ENCODE measurements around the gene LHB.

The LHB gene

GRCh38 chr19:49009828-49010227 lies 7.1 kb downstream of the LHB start:
- DNase-seq = no peak

DNA sequence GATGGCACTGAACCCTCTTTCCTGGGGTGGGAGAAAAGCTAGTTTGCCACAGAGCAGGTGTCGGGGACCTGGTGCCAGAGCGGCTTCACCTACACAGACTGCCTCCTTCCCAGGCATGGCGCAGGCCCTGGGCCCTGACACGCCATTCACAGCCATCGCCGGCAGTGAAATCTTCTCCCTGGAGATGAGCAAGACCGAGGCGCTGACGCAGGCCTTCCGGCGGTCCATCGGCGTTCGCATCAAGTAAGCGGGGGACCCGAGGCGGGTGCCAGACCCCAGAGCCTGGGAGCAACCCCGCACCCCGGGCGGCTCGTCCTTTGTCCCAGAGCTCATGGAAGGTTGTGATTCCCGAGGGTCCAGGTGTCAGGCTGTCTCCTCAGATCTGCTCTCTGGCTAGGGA lies 10.0 kb downstream of the LHB start:
- DNase-seq = no peak

GRCh38 chr19:49004964-49005614 lies 11.8 kb downstream of the LHB start:
- no peak for DNase-seq

- DNase-seq = no peak
These were observed 12.8 kb downstream of the LHB start for GRCh38 chr19:49004133-49004532.

DNA sequence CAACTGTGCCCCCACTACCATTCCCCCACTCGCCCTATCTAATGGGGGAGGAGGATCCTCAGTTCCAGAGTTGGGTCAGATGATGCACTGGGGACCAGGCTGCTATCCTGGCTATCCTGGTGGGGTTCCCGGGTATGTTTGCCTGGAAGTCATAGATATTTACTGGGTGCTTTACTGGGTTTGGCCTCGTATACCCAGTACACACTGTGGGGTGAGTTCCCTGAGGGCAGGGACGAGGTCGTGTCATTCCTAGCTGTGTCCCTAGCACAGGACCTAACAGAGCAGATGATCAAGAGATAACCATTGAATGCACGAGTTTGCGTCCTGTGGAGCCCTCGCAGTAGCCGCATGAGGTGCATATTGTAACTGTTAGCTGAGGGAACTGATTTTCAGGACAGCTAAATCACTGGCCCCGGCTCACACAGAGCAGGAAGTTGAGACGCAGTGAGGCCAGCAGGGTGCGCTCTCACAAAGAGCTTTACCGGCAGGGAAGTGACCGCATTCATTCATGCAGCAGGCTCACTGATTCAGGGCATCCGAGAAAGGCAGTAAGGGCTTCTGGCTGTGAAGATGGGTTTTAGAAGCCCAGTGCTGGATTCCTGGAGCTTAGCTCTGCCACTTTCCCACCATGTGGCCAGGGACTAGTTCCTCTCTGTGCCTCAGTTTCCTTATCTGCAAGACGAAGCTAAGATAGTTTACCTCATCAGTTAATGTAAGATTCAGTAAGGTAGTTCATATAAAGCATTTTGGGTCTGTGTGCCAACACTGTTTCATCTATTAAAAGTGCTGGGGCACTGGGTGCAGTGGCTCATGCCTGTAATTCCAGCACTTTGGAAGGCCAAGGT lies 17.2 kb downstream of the LHB start:
- no peak for DNase-seq

GRCh38 chr19:48997972-48998371 lies 18.9 kb downstream of the LHB start:
- DNase-seq = no peak

DNA sequence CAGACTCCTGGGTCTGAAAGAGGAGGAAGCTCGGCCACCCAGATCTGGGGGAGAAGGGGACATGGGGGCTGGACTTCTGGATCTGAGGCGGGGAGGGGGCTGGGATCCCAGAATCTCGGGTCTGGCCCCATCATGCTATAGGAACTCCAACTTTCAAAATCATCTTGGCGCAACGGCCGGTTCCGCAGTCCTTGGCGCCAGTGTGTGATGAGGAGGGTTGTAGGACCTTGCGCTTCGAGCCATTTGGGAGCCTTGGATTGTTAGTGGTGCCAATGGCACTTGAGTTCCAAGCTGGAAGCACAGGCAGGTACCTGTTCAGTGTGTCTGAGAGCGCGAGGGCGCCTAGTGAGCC lies 22.9 kb downstream of the LHB start:
- DNase-seq = no peak

DNA sequence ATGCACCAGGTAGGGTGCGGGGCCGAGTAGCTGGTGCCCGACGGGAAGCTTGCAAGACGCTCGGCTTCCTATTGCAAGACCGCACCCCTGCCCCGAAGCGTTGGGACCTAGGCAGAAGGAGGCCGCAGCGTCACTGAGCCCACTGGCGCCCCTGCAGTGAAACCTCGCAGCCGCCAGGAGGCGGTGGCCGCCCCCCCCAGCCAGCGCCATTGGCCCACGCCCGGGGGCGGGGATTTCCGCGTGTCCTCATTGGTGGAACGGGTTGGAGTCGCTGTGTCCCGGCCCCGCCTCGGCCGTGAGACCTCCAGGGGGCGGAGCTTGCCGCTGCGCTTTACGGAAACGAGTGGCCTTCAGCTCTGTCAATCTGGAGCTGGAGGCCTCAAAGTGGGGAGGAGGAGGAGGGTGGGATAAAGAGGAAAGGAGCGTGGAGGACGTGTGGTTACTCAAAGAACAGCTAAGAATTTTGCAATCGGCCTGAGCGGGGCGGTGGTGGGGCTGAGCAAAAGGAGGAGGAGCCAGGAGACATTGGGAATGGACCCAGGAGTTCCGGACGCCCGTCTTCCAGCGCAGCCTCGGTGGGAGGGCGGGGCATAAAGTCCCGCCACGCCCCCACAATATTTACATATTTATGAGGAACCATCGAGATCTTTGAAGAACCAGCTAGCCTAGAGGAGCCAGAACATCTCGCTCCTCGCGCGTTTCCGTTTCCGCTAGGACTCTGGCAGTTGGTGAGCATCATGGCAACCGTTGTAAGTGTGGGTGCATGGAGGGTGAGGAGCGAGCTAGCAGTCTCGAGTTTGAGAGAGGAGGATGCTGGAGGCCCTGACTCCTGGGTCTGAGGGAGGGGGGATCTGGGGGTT lies 23.5 kb downstream of the LHB start, which contains the start of the genes GYS1 and RUVBL2:
GYS1 (minus strand) TSS at position 135 of the 860 bp plus-strand sequence. CDS start 197 bp downstream, outside the sequence.
RUVBL2 (plus strand) TSS at position 713 of the 860 bp plus-strand sequence; CDS start at position 738, 25 bp downstream.
- peak; percentile 100 for DNase-seq

DNA sequence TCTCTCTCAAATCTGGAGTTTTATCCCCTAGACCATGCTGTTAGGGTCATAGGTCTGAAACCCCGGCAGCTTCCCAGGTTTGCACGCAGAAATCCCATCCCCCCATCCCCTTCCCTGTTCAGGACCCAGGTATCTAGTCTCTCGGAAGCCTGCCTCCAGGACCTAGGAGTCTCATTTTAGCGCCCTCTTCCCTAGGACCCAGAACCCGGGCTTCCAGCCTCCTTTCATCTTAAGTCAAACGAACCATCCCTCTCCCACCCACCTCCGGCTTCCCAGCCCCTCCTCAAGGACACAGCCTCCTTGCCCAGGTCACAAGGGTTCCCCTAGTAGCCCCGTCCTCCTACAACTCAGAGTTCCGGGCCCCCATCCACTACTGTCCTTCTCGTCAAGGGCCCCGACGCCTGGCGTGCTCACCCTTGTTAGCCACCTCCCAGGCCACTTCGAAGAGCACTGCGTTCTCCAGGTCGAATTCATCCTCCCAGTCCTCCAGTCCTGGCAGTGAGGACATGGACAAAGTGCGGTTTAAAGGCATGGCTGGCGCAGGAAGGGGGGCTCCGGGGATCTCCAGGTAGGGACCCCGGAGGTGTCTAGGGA lies 24.2 kb downstream of the LHB start:
- no peak for DNase-seq

GRCh38 chr19:48991873-48992580 lies 24.9 kb downstream of the LHB start:
- peak; percentile 75 for DNase-seq

GRCh38 chr19:48991011-48991609 lies 25.8 kb downstream of the LHB start:
- no peak for DNase-seq

DNA sequence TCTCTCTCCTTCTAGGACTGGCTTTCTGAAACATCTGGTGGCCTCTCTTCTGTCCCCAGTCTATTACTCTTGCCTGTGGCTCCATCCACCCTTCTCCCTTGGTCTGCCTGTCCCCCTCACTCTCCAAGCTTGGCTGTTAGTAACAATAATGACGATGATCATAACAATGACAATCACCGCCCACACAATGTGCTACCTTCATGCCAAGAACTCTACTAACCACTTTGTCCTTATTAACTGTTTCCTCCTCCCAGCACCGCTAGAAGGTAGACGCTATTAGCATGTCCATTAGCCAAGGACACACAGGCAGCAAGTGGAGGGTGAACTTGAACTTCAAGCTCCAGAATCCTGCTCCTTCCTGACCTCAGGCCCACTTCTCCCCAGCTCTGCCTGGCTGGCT lies 26.5 kb downstream of the LHB start:
- no peak for DNase-seq

- DNase-seq = peak; percentile 72
These were observed 27.1 kb downstream of the LHB start for GRCh38 chr19:48989701-48990291.

- DNase-seq = no peak
These were observed 28.0 kb downstream of the LHB start for GRCh38 chr19:48988860-48989259.

DNA sequence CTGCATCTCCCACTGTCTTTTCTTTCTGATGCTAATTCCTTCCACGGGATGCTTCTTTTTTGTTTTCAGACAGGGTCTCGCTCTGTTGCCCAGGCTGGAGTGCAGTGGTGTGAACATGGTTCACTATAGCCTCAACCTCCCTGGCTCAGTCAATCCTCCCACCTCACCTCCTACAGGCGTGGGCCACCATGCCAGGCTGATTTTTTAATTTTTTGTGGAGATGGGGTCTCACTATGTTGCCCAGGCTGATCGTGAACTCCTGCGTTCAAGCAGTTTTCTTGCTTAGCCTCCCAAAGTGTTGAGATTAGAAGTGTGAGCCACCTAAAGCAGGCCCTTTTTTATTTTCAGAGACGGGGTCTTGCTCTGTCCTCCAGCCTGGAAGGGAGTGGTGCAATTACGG lies 28.6 kb downstream of the LHB start:
- DNase-seq = no peak

DNA sequence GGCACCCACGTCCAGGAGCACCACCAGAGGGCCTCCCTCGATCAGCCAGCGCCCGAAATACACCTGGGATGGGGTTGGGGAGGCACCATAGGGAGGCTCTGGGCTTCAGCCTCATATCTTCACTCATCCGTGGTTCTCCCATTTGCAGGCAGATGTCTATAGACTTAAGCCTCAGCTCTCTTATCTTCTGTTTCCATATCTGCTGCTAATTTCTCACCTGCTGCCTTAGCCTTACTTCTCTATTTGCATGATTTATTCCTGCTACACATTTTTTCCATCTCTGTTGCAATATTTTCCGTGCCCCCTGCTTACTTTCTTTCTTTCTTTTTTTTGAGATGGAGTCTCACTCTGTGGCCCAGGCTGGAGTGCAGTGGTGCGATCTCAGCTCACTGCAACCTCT lies 29.6 kb downstream of the LHB start:
- DNase-seq = no peak

DNA sequence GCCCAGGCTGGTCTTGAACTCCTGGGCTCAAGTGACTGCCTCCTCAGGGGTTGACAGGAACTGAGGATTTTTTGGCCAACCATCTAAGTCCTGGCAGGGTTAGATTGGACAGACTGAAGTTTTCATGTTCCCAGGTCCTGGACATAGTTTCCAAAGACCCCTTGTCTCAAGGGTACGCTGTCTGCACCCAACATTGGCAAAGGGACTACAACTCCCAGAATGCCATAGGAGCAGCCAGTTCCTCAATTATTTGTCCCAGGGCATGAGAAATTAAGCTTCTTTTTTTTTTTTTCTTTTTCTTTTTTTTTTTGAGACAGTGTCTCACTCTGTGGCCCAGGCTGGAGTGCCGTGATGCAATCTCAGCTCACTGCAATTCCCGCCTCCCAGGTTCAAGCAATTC lies 30.7 kb downstream of the LHB start:
- no peak for DNase-seq

DNA sequence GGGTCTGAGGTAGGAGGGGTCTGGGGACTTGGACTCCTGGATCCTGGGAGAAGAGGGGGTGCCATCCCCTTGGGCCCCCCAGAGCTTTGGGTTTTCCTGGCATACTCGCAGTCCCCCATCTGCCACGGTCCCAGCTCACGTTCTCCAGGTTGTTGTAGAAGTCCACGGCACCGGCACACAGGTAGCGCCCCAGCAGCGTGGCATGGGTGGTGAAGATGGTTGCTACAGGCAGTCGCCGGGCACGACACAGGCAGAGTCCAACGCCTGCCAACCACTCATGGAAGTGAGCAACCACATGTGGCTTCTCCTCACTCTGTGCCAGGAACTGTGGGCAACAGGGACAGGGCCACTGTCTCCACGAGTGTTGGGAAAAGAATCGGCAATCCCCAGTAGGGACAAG lies 31.2 kb downstream of the LHB start:
- no peak for DNase-seq

DNA sequence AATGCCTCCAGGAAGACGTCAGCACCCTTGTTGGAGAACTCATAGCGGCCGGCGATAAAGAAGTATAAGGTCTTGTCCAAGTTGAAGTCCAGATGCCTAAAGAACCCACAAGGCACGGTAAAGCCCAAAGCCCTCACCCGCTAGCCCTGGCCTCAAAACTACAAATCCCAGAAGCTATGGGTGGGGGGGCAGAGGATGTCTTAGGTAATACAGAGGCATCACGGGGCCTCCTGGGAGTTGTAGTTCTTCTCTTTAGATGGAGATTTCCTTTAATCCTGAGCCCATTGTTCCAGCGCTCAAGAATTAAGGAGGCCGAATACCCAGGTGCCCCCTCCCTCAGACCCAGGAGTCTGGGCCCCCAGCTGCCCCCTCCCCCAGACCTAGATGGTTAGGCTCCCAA lies 34.6 kb downstream of the LHB start:
- no peak for DNase-seq

GRCh38 chr19:48977061-48977460 lies 39.8 kb downstream of the LHB start:
- DNase-seq = no peak
